HG03521 (cell line): ENCODE measurements around the gene MAPT.

ENCODE experiments used
- ATAC-seq: cut with Tn5 transposase; IDR thresholded peaks from one replicate; pipeline ENCODE4 v1.9.1; 2021; ENCODE audit warnings: mild to moderate bottlenecking, moderate library complexity; ENCODE audit not compliant: unreplicated experiment

The MAPT gene

DNA sequence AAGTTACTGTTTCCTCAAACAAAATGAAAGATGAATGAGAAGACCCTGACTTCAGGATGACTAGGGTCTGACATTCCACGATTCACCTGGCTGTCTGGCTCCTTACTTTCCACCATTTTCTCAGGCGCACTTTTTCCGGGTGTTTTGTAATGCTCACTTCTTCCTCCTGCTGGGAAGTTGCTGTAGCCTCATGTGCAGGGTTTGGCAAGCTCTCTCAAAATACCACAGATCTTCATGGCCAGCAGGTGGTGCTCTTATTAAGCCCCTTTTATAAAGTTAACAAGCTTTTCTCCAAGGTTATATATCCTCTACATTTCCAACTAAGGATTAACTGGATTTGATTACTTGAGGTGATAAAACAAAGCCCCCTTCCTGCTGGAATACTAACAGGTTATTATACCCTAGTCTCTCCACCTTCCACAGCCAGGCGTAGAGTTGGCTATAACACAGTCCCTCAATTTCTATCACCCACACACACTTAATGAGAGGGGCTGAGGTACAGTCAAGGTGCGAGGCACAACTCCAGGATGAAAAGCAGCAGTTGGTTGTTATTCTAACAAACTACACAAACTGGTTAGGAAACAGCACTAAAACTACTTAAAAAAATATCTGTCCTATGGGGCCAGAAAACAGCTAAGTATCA lies 150.1 kb downstream of the MAPT start:
- ATAC-seq = no peak

- ATAC-seq = no peak
These were observed 150.6 kb downstream of the MAPT start for GRCh38 chr17:46044989-46045388.

DNA sequence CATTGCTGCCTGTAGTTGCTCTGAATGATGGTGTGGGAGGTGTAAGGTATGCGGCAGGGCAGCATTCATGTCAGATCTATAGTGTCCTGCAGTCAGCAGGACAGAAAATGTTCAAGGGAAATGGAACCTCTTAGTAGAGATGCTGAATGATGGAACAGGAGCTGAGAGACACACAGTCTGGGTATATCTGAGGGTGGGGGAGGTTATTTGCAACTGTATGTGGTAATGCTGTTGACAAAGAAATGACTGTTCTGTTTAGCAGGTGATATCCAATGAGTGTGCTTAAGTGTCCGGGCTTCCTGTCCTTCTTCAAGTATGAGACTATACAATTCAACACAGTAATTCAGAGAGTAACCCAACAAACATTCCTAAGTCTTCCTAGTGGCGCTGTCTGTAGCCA lies 151.3 kb downstream of the MAPT start:
- ATAC-seq = no peak

GRCh38 chr17:46046957-46047356 lies 152.6 kb downstream of the MAPT start:
- ATAC-seq = no peak

- ATAC-seq = no peak
These were observed 153.0 kb downstream of the MAPT start for GRCh38 chr17:46047398-46047797.

- ATAC-seq = no peak
These were observed 153.5 kb downstream of the MAPT start for GRCh38 chr17:46047856-46048255.

- no peak for ATAC-seq
These were observed 155.3 kb downstream of the MAPT start for GRCh38 chr17:46049656-46050055.

GRCh38 chr17:46053911-46054534 lies 159.7 kb downstream of the MAPT start:
- no peak for ATAC-seq

- no peak for ATAC-seq
These were observed 162.5 kb downstream of the MAPT start for GRCh38 chr17:46056800-46057304.

GRCh38 chr17:46057366-46057765 lies 163.0 kb downstream of the MAPT start:
- no peak for ATAC-seq

DNA sequence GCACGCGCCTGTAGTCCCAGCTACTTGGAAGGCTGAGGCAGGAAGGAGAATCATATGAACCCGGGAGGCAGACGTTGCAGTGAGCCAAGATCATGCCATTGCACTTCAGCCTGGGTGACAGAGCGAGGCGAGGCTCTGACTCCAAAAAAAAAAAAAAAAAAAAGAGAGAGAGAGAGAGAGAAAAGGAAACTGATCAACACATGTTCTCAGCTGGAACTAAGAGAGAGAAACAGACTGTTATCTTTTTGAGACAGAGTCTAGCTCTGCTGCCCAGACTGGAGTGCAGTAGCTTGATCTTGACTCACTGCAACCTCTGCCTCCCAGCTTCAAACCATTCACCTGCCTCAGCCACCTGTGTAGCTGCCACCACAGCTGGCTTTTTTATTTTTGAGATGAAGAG lies 165.1 kb downstream of the MAPT start:
- no peak for ATAC-seq

- no peak for ATAC-seq
These were observed 166.1 kb downstream of the MAPT start for GRCh38 chr17:46060461-46060860.

DNA sequence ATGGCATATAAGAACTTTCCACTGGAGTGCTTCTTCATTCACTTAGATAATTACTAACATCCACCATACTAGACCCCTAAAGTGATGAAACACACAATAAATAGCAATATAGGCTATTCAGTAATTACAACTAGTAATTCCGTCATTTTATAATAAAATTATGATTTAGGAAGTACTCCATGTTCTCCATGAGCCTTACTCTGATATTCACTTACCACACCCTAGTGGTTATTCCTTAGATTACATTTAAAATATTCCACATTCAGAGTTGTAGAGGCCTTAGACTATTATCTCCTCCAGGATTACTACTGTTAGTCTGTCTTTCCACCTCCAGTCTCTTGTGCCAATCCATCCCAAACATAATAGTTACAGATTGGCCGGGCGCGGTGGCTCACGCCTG lies 167.1 kb downstream of the MAPT start:
- ATAC-seq = no peak

GRCh38 chr17:46063241-46063640 lies 168.9 kb downstream of the MAPT start:
- ATAC-seq = no peak

GRCh38 chr17:46064460-46064859 lies 170.1 kb downstream of the MAPT start:
- no peak for ATAC-seq

- no peak for ATAC-seq
These were observed 177.4 kb downstream of the MAPT start for GRCh38 chr17:46071796-46072195.

GRCh38 chr17:46072998-46073397 lies 178.6 kb downstream of the MAPT start:
- ATAC-seq = no peak

GRCh38 chr17:46074540-46074939 lies 180.2 kb downstream of the MAPT start:
- ATAC-seq = no peak
